Inflammatory macrophage treated with lipopolysaccharide for 4 hours (primary cell): ENCODE results near the gene CSKMT.
A peak's percentile ranks its signal among the peaks of the same experiment; 100 is the strongest.
"Not testable (repeated sequence)": the region's sequence is repeated elsewhere in the genome, so short reads cannot be mapped to it uniquely, and the experiment has no call there.

Experiments
- DNase-seq: peaks from one replicate; pipeline ENCODE4 v3.0.0-alpha.2; 2020

The CSKMT gene

GRCh38 chr11:62665075-62665598, at the start of gene CSKMT, which contains the start of gene C11orf98:
TSS of gene CSKMT (plus strand) at chr11:62665312. CDS start at chr11:62665880, 568 bp downstream.
TSS of gene C11orf98 (minus strand) at chr11:62665210. CDS start at chr11:62665169, 41 bp downstream.
- DNase-seq: peak; percentile 92

GRCh38 chr11:62615521-62615920, 49.6 kb upstream of the CSKMT start:
- DNase-seq: no peak

- not testable (repeated sequence) for DNase-seq
Observed at GRCh38 chr11:62616957-62617356, 48.2 kb upstream of the CSKMT start.

- DNase-seq: no peak
Observed at GRCh38 chr11:62621027-62621566, 44.0 kb upstream of the CSKMT start.

GRCh38 chr11:62621567-62622470, 43.3 kb upstream of the CSKMT start, which contains the start of gene B3GAT3:
TSS of gene B3GAT3 (minus strand) at chr11:62621986. CDS start at chr11:62621947, 39 bp downstream.
- peak; percentile 99 for DNase-seq

- DNase-seq: no peak
Observed at GRCh38 chr11:62622476-62623089, 42.5 kb upstream of the CSKMT start.

GRCh38 chr11:62627713-62628112, 37.4 kb upstream of the CSKMT start:
- no peak for DNase-seq

GRCh38 chr11:62632492-62632891, 32.6 kb upstream of the CSKMT start:
- no peak for DNase-seq

- no peak for DNase-seq
Observed at GRCh38 chr11:62644220-62644619, 20.9 kb upstream of the CSKMT start.

- DNase-seq: no peak
Observed at GRCh38 chr11:62645671-62645945, 19.5 kb upstream of the CSKMT start.

GRCh38 chr11:62645946-62646824, 18.9 kb upstream of the CSKMT start, which contains the start of gene GANAB:
TSS of gene GANAB (minus strand) at chr11:62646613. CDS start at chr11:62646599, 14 bp downstream.
- DNase-seq: peak; percentile 99

GRCh38 chr11:62646825-62647608, 18.1 kb upstream of the CSKMT start:
- DNase-seq: no peak

GRCh38 chr11:62647609-62648005, 17.5 kb upstream of the CSKMT start:
- no peak for DNase-seq

- no peak for DNase-seq
Observed at GRCh38 chr11:62648185-62648966, 16.7 kb upstream of the CSKMT start.

GRCh38 chr11:62648967-62649364, 16.1 kb upstream of the CSKMT start:
- DNase-seq: no peak

- no peak for DNase-seq
Observed at GRCh38 chr11:62649486-62649885, 15.6 kb upstream of the CSKMT start.

GRCh38 chr11:62650283-62650682, 14.8 kb upstream of the CSKMT start:
- not testable (repeated sequence) for DNase-seq

GRCh38 chr11:62652161-62653006, 12.7 kb upstream of the CSKMT start:
- DNase-seq: no peak

GRCh38 chr11:62654297-62654696, 10.8 kb upstream of the CSKMT start:
- DNase-seq: no peak
